Measurements from ENCODE around the gene OSBPL7.

OSBPL7 gene

GRCh38 chr17:47800686-47801085 lies 20.9 kb downstream of the OSBPL7 start:
- no peak overlapping the region for H3K27ac ChIP-seq
- H3K9me3 ChIP-seq (replicated peaks in 1 of 11), result no peaks in the 10 kb centered on the region

DNA sequence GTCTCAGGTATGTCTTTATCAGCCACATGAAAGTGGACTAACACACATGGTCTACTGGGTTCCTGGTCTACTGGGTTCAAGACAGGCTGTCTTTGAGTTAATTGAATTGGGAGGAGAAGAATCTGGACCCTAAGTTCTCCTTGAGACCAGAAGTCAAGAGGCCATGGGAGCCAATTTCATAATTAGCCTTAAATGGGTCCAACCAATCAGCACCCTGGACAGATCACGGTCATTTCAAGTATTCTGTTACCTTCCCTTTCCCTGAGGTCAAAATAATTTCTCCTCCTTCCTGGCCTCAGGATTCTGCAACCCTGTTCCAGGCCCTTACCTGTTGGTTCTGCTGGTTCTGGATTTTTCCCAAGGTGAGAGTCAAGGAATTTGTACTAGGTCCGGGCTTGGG lies 23.8 kb downstream of the OSBPL7 start:
- Histone ChIP-seq H3K27ac (no peak overlapping the region), H3K27me3 (no peaks in the 10 kb centered on the region), H4K20me1 (peaks cover 0 to 13% (median 0%) of the 10 kb centered on the region in 11 experiments; a peak in 3 of 22 replicates), H3K4me2 (no peak overlapping the region), H3K4me3 (no peak overlapping the region), H3K9ac (no peak overlapping the region), H3K4me1 (peaks cover 0 to 23% (median 9%) of the 10 kb centered on the region in 10 experiments; a peak in 11 of 20 replicates), H3K36me3 (no peaks in the 10 kb centered on the region), H3K9me3 (replicated peaks in 1 of 11) (no peaks in the 10 kb centered on the region)
- TF ChIP-seq Cebpa-rat (IDR thresholded peaks at IDR 0.05), result no peak

More at GRCh38 chr17:47800686-47801085, 20.9 kb downstream of the OSBPL7 start:
- no peak overlapping the region for H3K4me3 ChIP-seq
- no peaks in the 10 kb centered on the region for H3K27me3 ChIP-seq
- H3K4me2 ChIP-seq, result no peak overlapping the region
- peaks cover 6 to 43% (median 23%) of the 10 kb centered on the region in 10 experiments for H3K4me1 ChIP-seq
- no peak overlapping the region for H3K9ac ChIP-seq
- H4K20me1 ChIP-seq, result peaks cover 0 to 19% (median 0%) of the 10 kb centered on the region in 11 experiments; a peak in 3 of 22 replicates
- H3K36me3 ChIP-seq, result no peaks in the 10 kb centered on the region
- TF ChIP-seq Cebpa-rat (IDR thresholded peaks at IDR 0.05), result no peak

- Histone ChIP-seq H3K36me3 (no peaks in the 10 kb centered on the region), H3K27me3 (peaks cover 37 to 43% (median 40%) of the 10 kb centered on the region in 11 experiments), H3K4me3 (no peak overlapping the region), H3K9ac (no peak overlapping the region), H4K20me1 (peaks cover 0 to 9% (median 0%) of the 10 kb centered on the region in 11 experiments; a peak in 3 of 22 replicates), H3K4me2 (no peak overlapping the region), H3K27ac (no peak overlapping the region), H3K9me3 (replicated peaks in 1 of 11) (no peaks in the 10 kb centered on the region), H3K4me1 (peaks cover 8 to 20% (median 11%) of the 10 kb centered on the region in 10 experiments; a peak in 15 of 20 replicates)
- TF ChIP-seq Cebpa-rat (IDR thresholded peaks at IDR 0.05), result no peak
Observed at GRCh38 chr17:47792979-47793378, 28.6 kb downstream of the OSBPL7 start.

DNA sequence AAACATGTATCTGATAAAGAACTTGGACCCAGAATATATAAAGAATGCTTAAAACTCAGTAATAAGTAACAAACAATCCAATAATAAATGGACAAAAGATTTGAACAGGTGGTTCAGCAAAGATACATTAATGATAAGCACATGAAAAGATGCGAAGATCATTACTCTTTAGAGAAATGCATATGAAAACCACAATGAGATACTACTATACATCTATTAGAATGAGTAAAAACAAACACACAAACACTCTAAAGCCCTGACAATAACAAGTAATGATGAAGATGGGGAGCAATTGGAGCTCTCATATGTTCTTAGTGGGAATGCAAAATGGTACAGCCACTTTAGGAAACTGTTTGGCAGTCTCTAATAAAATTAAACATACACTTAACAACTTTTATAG lies 29.1 kb downstream of the OSBPL7 start:
- no peak overlapping the region for H3K4me2 ChIP-seq
- no peak for TF ChIP-seq Cebpa-rat (IDR thresholded peaks at IDR 0.05)
- peaks cover 0 to 9% (median 0%) of the 10 kb centered on the region in 11 experiments; a peak in 3 of 22 replicates for H4K20me1 ChIP-seq
- H3K4me3 ChIP-seq, result no peak overlapping the region
- no peak overlapping the region for H3K27ac ChIP-seq
- no peak overlapping the region for H3K9ac ChIP-seq
- peaks cover 39 to 48% (median 45%) of the 10 kb centered on the region in 11 experiments for H3K27me3 ChIP-seq
- H3K4me1 ChIP-seq, result peaks cover 8 to 20% (median 11%) of the 10 kb centered on the region in 10 experiments; a peak in 15 of 20 replicates
- H3K9me3 ChIP-seq (replicated peaks in 1 of 11), result no peaks in the 10 kb centered on the region
- H3K36me3 ChIP-seq, result no peaks in the 10 kb centered on the region

- no peak for TF ChIP-seq Cebpa-rat (IDR thresholded peaks at IDR 0.05)
- no peaks in the 10 kb centered on the region for H3K9me3 ChIP-seq (replicated peaks in 1 of 11)
- peaks cover 8 to 20% (median 11%) of the 10 kb centered on the region in 10 experiments; a peak in 15 of 20 replicates for H3K4me1 ChIP-seq
- no peak overlapping the region for H3K4me2 ChIP-seq
- no peaks in the 10 kb centered on the region for H3K36me3 ChIP-seq
- H4K20me1 ChIP-seq, result peaks cover 0 to 9% (median 0%) of the 10 kb centered on the region in 11 experiments; a peak in 3 of 22 replicates
- H3K27me3 ChIP-seq, result peaks cover 39 to 61% (median 50%) of the 10 kb centered on the region in 11 experiments
- H3K4me3 ChIP-seq, result no peak overlapping the region
- no peak overlapping the region for H3K9ac ChIP-seq
- no peak overlapping the region for H3K27ac ChIP-seq
Observed at GRCh38 chr17:47791025-47791424, 30.6 kb downstream of the OSBPL7 start.

GRCh38 chr17:47789611-47790561 lies 31.7 kb downstream of the OSBPL7 start:
- Histone ChIP-seq H3K27me3 (peaks cover 39 to 61% (median 50%) of the 10 kb centered on the region in 11 experiments), H3K9me3 (replicated peaks in 1 of 11) (no peaks in the 10 kb centered on the region), H3K4me1 (peaks cover 8 to 20% (median 11%) of the 10 kb centered on the region in 10 experiments; a peak in 15 of 20 replicates), H3K27ac (no peak overlapping the region), H3K9ac (no peak overlapping the region; a peak in 2 of 22 replicates), H3K4me3 (peak overlapping the region; percentile 28 to 63 (median 44); a peak in 16 of 20 replicates), H4K20me1 (peaks cover 0 to 9% (median 0%) of the 10 kb centered on the region in 11 experiments; a peak in 3 of 22 replicates), H3K4me2 (peak overlapping the region; percentile 53 to 92 (median 69)), H3K36me3 (no peaks in the 10 kb centered on the region)
- TF ChIP-seq Cebpa-rat (IDR thresholded peaks at IDR 0.05), result no peak

DNA sequence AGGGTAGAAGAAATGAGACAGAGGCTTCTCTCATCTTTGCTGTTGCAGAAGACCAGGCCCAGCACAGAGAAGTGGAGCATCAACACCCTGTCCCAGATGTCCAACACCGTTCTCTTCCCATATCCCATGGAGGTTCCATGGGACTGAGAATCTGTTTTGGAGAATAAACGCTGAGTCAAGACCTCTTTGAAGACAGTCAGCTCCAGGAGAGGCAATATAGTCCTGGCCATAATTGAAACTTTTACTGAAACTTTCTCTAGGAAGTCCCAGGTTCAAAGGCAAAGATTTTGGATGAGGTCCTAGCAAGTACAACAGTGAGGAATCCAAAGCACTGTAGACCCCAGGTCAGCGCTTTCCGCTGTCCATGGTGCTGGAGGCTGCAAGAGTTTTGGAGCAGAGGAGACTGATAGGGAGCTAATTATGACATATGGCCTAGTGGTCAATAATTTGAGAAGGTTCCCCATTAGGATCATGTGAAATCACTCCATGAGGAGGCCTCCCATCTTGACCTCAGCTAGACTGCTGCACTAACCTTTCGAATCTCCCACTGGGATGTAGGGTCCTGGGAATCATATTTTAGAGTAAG lies 36.0 kb downstream of the OSBPL7 start:
- Histone ChIP-seq H3K27ac (no peak overlapping the region), H3K27me3 (peaks cover 27 to 58% (median 47%) of the 10 kb centered on the region in 11 experiments), H3K4me2 (no peak overlapping the region), H3K36me3 (no peaks in the 10 kb centered on the region), H3K4me1 (peaks cover 4 to 10% (median 8%) of the 10 kb centered on the region in 10 experiments; a peak in 10 of 20 replicates), H4K20me1 (peaks cover 0 to 9% (median 0%) of the 10 kb centered on the region in 11 experiments; a peak in 3 of 22 replicates), H3K4me3 (no peak overlapping the region), H3K9me3 (replicated peaks in 1 of 11) (no peaks in the 10 kb centered on the region), H3K9ac (no peak overlapping the region)
- no peak for TF ChIP-seq Cebpa-rat (IDR thresholded peaks at IDR 0.05)

DNA sequence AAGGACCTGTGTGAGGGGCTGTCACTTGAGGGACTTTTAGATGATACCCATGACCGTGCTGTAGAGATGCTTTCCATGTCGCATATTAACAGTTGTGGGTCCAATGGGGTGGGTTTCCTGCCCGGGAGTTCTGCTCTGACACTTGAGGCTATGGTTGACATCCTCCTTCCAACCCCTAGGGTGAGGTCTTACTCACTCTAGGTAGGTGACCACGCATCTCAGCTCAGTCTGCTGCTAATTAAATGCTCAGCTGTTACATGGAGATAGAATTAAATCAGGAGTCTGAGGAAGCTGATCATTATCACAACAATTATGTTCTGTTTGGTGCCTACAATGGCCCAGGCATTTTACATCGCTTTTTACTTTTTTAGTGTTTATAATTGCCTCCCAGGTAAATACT lies 40.2 kb downstream of the OSBPL7 start:
- H3K4me1 ChIP-seq, result no peaks in the 10 kb centered on the region
- no peak overlapping the region for H3K4me2 ChIP-seq
- H3K9me3 ChIP-seq (replicated peaks in 1 of 11), result no peaks in the 10 kb centered on the region
- peaks cover 0 to 20% (median 10%) of the 10 kb centered on the region in 11 experiments; a peak in 9 of 22 replicates for H3K27me3 ChIP-seq
- H3K4me3 ChIP-seq, result no peak overlapping the region
- H3K36me3 ChIP-seq, result no peaks in the 10 kb centered on the region
- no peak overlapping the region for H3K27ac ChIP-seq
- no peak overlapping the region for H3K9ac ChIP-seq
- TF ChIP-seq Cebpa-rat (IDR thresholded peaks at IDR 0.05), result no peak
- H4K20me1 ChIP-seq, result no peaks in the 10 kb centered on the region

- no peak overlapping the region for H3K4me2 ChIP-seq
- H4K20me1 ChIP-seq, result no peaks in the 10 kb centered on the region
- peaks cover 0 to 20% (median 8%) of the 10 kb centered on the region in 11 experiments; a peak in 8 of 22 replicates for H3K27me3 ChIP-seq
- no peak for TF ChIP-seq Cebpa-rat (IDR thresholded peaks at IDR 0.05)
- no peak overlapping the region for H3K27ac ChIP-seq
- H3K36me3 ChIP-seq, result no peaks in the 10 kb centered on the region
- peaks cover 0 to 2% (median 0%) of the 10 kb centered on the region in 11 experiments; a peak in 6 of 22 replicates for H3K9me3 ChIP-seq (replicated peaks in 1 of 11)
- no peak overlapping the region for H3K4me3 ChIP-seq
- peaks cover 0 to 14% (median 0%) of the 10 kb centered on the region in 10 experiments; a peak in 5 of 20 replicates for H3K4me1 ChIP-seq
- no peak overlapping the region for H3K9ac ChIP-seq
Observed at GRCh38 chr17:47778184-47778635, 43.4 kb downstream of the OSBPL7 start.

Data from BLaER1 treated with 17β-estradiol and CSF1 and Interleukin-3, amounts not matched to agents 10 nM and 100 nM (cell line).